RWPE2 (cell line): Measurements from ENCODE around the gene MT3.

Experiments used
- ATAC-seq: fragments of 200-7000 bp; cut with Tn5 transposase; 3 replicates; pipeline ENCODE4 v1.9.1; 2021; ENCODE audit warnings: low read depth
- DNase-seq: peaks from one replicate; pipeline ENCODE4 v3.0.0-alpha.2; 2020; ENCODE audit warnings: low spot score
- H3K27ac ChIP-seq: fragments of 450-650 bp; 2 replicates; pipeline ENCODE4 v1.5.1; 2017; ENCODE audit warnings: mild to moderate bottlenecking; ENCODE audit not compliant: poor library complexity, severe bottlenecking
- H3K27me3 ChIP-seq: fragments of 250-450 bp; sonication (Bioruptor Pico); 2 replicates; pipeline ENCODE4 v1.5.1; 2021; ENCODE audit warnings: mild to moderate bottlenecking, moderate library complexity; ENCODE audit not compliant: insufficient read depth, poor library complexity, severe bottlenecking
- H3K36me3 ChIP-seq: fragments of 250-450 bp; sonication (Bioruptor Pico); 2 replicates; pipeline ENCODE4 v1.5.1; 2020; ENCODE audit warnings: low read depth, mild to moderate bottlenecking, moderate library complexity
- H3K4me1 ChIP-seq: fragments of 250-450 bp; sonication (Bioruptor Pico); 2 replicates; pipeline ENCODE4 v1.5.1; 2021; ENCODE audit warnings: mild to moderate bottlenecking, moderate library complexity; ENCODE audit not compliant: insufficient read depth, poor library complexity, severe bottlenecking
- H3K4me3 ChIP-seq: fragments of 250-450 bp; sonication (Bioruptor Pico); 2 replicates; pipeline ENCODE4 v1.5.1; 2021; ENCODE audit warnings: mild to moderate bottlenecking, moderate library complexity; ENCODE audit not compliant: severe bottlenecking
- H3K9me3 ChIP-seq: fragments of 250-450 bp; sonication (Bioruptor Pico); 2 replicates; pipeline ENCODE4 v1.5.1; 2021; ENCODE audit warnings: mild to moderate bottlenecking, moderate library complexity; ENCODE audit not compliant: severe bottlenecking
- CTCF ChIP-seq: fragments of 450-650 bp; IDR thresholded peaks from one replicate; pipeline ENCODE4 v1.5.1; 2017; ENCODE audit warnings: mild to moderate bottlenecking, moderate library complexity; ENCODE audit not compliant: poor library complexity, severe bottlenecking

MT3 gene

GRCh38 chr16:56640076-56640475, 50.7 kb downstream of the MT3 start:
- ATAC-seq: no peak
- no peak for DNase-seq
- Histone ChIP-seq H3K27me3 (no peaks in the 10 kb centered on the region), H3K36me3 (no peaks in the 10 kb centered on the region), H3K4me1 (no peaks in the 10 kb centered on the region), H3K9me3 (no peaks in the 10 kb centered on the region), H3K27ac (no peak overlapping the region), H3K4me3 (no peak overlapping the region)
- TF ChIP-seq CTCF: no peak
